ENCODE results near the gene SCGB3A1. TPM values are rescaled to one million over a fixed set of nuclear protein-coding genes. Genes with fewer than 3 reads are reported as not detected.

The SCGB3A1 gene
- total RNA-seq, 2 experiments from 2014 or later: not detected

- Mint-ChIP-seq H3K27me3 (no peaks in the 10 kb centered on the region), H3K4me1 (ENCODE audit: low read depth) (peaks cover 6% of the 10 kb centered on the region)
- no peak for ATAC-seq
Measured at GRCh38 chr5:180609386-180609785, 18.1 kb upstream of the SCGB3A1 start.

DNA sequence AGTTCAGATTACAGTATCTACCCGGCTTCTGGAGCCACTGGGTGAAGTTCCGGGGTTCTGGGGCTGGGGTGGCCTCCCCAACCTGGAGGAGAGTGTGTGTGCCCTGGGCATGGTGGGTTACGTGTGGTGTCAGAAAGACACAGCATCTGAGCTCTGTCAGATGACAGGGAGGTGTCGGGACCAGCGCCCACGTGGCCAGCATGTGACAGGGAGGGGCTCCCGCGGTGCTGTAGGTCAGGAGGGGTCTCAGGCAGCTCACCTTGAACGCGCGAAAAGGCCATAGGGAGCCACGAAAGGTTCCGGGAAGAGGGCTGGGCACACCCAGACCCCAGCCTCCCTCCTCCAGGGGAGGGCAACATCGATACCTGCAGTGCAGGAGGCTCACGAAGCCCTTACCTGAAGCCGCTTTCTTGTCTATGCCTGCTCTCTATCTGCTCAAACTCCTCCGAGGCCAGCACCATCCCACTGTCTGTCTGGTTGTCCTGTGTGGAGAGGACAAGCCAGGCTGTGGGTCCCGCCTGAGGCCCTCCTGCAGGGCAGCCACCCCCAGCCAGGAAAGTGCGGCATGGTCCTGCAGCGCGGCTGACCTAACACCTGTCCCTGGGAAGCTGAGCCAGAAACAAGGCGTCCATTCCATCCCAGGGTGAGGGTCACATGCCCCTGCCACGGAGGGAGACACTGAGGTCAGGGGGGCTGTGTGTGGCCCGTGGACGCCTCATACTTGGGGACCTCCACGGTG, 17.4 kb upstream of the SCGB3A1 start:
- no peak for DNase-seq
- H3K4me1 Mint-ChIP-seq (ENCODE audit: low read depth): peaks cover 6% of the 10 kb centered on the region
- no peaks in the 10 kb centered on the region for H3K9me3 Mint-ChIP-seq
- CTCF ChIA-PET: no interaction called here
- intact Hi-C loops (cut with micrococcal nuclease): no loop called here
- ATAC-seq: no peak
- TF ChIP-seq, protein P1, sequence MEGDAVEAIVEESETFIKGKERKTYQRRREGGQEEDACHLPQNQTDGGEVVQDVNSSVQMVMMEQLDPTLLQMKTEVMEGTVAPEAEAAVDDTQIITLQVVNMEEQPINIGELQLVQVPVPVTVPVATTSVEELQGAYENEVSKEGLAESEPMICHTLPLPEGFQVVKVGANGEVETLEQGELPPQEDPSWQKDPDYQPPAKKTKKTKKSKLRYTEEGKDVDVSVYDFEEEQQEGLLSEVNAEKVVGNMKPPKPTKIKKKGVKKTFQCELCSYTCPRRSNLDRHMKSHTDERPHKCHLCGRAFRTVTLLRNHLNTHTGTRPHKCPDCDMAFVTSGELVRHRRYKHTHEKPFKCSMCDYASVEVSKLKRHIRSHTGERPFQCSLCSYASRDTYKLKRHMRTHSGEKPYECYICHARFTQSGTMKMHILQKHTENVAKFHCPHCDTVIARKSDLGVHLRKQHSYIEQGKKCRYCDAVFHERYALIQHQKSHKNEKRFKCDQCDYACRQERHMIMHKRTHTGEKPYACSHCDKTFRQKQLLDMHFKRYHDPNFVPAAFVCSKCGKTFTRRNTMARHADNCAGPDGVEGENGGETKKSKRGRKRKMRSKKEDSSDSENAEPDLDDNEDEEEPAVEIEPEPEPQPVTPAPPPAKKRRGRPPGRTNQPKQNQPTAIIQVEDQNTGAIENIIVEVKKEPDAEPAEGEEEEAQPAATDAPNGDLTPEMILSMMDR (IDR thresholded peaks at IDR 0.05): no peak
- H3K27ac Mint-ChIP-seq: no peak overlapping the region
- H3K4me3 Mint-ChIP-seq: no peak overlapping the region
- no peaks in the 10 kb centered on the region for H3K27me3 Mint-ChIP-seq
- POLR2A ChIA-PET: no interaction called here
- H3K36me3 Mint-ChIP-seq (ENCODE audit: low read depth): no peaks in the 10 kb centered on the region

More at GRCh38 chr5:180609386-180609785, 18.1 kb upstream of the SCGB3A1 start:
- Mint-ChIP-seq H3K36me3 (ENCODE audit: low read depth) (no peaks in the 10 kb centered on the region), H3K4me3 (no peak overlapping the region), H3K27ac (no peak overlapping the region), H3K9me3 (no peaks in the 10 kb centered on the region)
- intact Hi-C loops (cut with micrococcal nuclease): no loop called here
- TF ChIP-seq, protein P1 (IDR thresholded peaks at IDR 0.05): no peak
- ChIA-PET POLR2A (no interaction called here), CTCF (no interaction called here)
- DNase-seq: no peak

- DNase-seq: peak; percentile 49
- Mint-ChIP-seq H3K4me3 (no peak overlapping the region), H3K4me1 (ENCODE audit: low read depth) (peaks cover 6% of the 10 kb centered on the region), H3K9me3 (no peaks in the 10 kb centered on the region), H3K27me3 (no peaks in the 10 kb centered on the region), H3K27ac (no peak overlapping the region), H3K36me3 (ENCODE audit: low read depth) (no peaks in the 10 kb centered on the region)
- intact Hi-C loops (cut with micrococcal nuclease): no loop called here
- ChIA-PET CTCF (no interaction called here), POLR2A (no interaction called here)
- TF ChIP-seq, protein P1 (IDR thresholded peaks at IDR 0.05): no peak
- ATAC-seq: no peak
Measured at GRCh38 chr5:180607861-180608571, 16.7 kb upstream of the SCGB3A1 start.

GRCh38 chr5:180606215-180606785, 15.0 kb upstream of the SCGB3A1 start:
- H3K4me1 Mint-ChIP-seq (ENCODE audit: low read depth): peaks cover 6% of the 10 kb centered on the region
- TF ChIP-seq, protein P1 (IDR thresholded peaks at IDR 0.05): peak; percentile 46
- H3K36me3 Mint-ChIP-seq (ENCODE audit: low read depth): no peaks in the 10 kb centered on the region
- H3K9me3 Mint-ChIP-seq: no peaks in the 10 kb centered on the region
- ChIA-PET CTCF (interaction anchor here (0.6 to 2.4 kb wide), 20 partner anchors 9 to 313 kb away, joined by 3 to 12 read pairs (median 4); no protein-coding TSS in a partner anchor), POLR2A (interaction anchor here (1.0 kb wide), 1 partner anchor 108 kb away, joined by 4 read pairs; no protein-coding TSS in a partner anchor)
- no peak for ATAC-seq
- no peak for DNase-seq
- intact Hi-C loops (cut with micrococcal nuclease): no loop called here
- H3K27ac Mint-ChIP-seq: no peak overlapping the region
- H3K27me3 Mint-ChIP-seq: no peaks in the 10 kb centered on the region
- H3K4me3 Mint-ChIP-seq: no peak overlapping the region
